Ovary (tissue), 9 donors: ENCODE measurements around the gene VDAC2. TPM values are rescaled to one million over a fixed set of nuclear protein-coding genes. Genes with fewer than 3 reads are reported as not detected.

Source experiments
- DNase-seq, 5 donors: peaks; one replicate each; pipeline ENCODE4 v3.0.0-alpha.2; 2019 to 2020
- H3K27ac ChIP-seq, 2 donors: fragments of 200-600 bp; one replicate each; pipeline versions ENCODE4 v1.5.1 to v1.8.0; 2019 to 2022
- H3K27me3 ChIP-seq: fragments of 200-600 bp; one replicate; pipeline ENCODE4 v1.8.0; 2022
- H3K36me3 ChIP-seq: fragments of 200-600 bp; sonication (generic); one replicate; pipeline ENCODE4 v1.5.1; 2019
- H3K4me1 ChIP-seq: one replicate; pipeline ENCODE4 v1.8.1; 2013; ENCODE audit warnings: mild to moderate bottlenecking, moderate library complexity; ENCODE audit not compliant: insufficient read depth
- H3K4me3 ChIP-seq: fragments of 200-600 bp; sonication (generic); one replicate; pipeline ENCODE4 v1.5.1; 2017
- H3K9me3 ChIP-seq, 2 donors: fragments of 200-600 bp in 1 of 2; sonication (generic) in 1 of 2; one replicate each; pipeline versions ENCODE4 v1.5.1 to v1.8.1; 2013 to 2019; ENCODE audit warnings: mild to moderate bottlenecking in 1 of 2, moderate library complexity in 1 of 2
- EP300 ChIP-seq: sonication (generic); formaldehyde crosslinking; IDR thresholded peaks from one replicate; pipeline ENCODE4 v1.6.1; 2017; ENCODE audit warnings: antibody characterized with exemption
- POLR2A ChIP-seq: fragments of 450-650 bp; IDR thresholded peaks from one replicate; pipeline ENCODE4 v1.6.1; 2017; ENCODE audit warnings: antibody characterized with exemption, mild to moderate bottlenecking, moderate library complexity
- WGBS, 3 donors: extraction: QIAGEN DNeasy Blood & Tissue Kit in 1 of 3; methylation state at CpG; one replicate each; pipeline versions ENCODE4 v1.1.5 to v1.1.7; 2013 to 2017; 5-methylcytosine and 5-hydroxymethylcytosine counted together
- intact Hi-C, 4 donors: fragments of 100-400 bp; cut with DNase I; formaldehyde crosslinking; loops; one replicate each; pipeline versions ENCODE4 v1.11.0 to v1.15.1; 2022 to 2023
- polyA plus RNA-seq, 2 donors: library from polyadenylated mRNA; stranded (reverse); fragments of 200-250 nt in 1 of 2; fragments of 350-450 nt in 1 of 2; fragmentation: Illumina TruSeq in 1 of 2; extraction: RNeasy Lipid Tissue Mini Kit (QIAGEN cat#74804) in 1 of 2; gene quantifications; one replicate each; pipeline ENCODE4 v1.2.3, GENCODE V29; 2013 to 2014
- total RNA-seq, 7 donors: library from RNA; depleted of rRNA in 2 of 7; stranded (reverse); fragments of >200 nt in 2 of 7; fragmentation: NEBNext Ultra II Directional in 3 of 7; extraction: Animal tissue kit (Norgen Biotek cat#: 25700) in 3 of 7; gene quantifications; one replicate each; pipeline versions ENCODE4 v1.1.0 to v1.2.4, GENCODE V29; 2016 to 2023
- TF ChIP-seq, protein P1 (sequence below), 3 donors: fragments of 450-650 bp in 2 of 3; fragments of 200-600 bp in 1 of 3; IDR thresholded peaks; one replicate each; pipeline versions ENCODE4 v1.5.1 to v1.8.0; 2016 to 2022; ENCODE audit warnings: antibody characterized with exemption in 3 of 3, mild to moderate bottlenecking in 1 of 3
- donor health status: DM: no; HTN: no; CAD: no; lungs with moderate emphysema.
- donor health status: DM: no; HTN: no; CAD: no.
- donor health status: Bipolar disorder and iron deficiency.
- donor health status: DM: yes; HTN: yes; CAD: no.
- donor health status: DM: no; HTN: no; CAD: no.
- donor health status: DM: yes; HTN: yes; CAD: no.

The VDAC2 gene
- total and polyA plus RNA-seq, 9 donors: 106 to 252 (median 141) TPM

DNA sequence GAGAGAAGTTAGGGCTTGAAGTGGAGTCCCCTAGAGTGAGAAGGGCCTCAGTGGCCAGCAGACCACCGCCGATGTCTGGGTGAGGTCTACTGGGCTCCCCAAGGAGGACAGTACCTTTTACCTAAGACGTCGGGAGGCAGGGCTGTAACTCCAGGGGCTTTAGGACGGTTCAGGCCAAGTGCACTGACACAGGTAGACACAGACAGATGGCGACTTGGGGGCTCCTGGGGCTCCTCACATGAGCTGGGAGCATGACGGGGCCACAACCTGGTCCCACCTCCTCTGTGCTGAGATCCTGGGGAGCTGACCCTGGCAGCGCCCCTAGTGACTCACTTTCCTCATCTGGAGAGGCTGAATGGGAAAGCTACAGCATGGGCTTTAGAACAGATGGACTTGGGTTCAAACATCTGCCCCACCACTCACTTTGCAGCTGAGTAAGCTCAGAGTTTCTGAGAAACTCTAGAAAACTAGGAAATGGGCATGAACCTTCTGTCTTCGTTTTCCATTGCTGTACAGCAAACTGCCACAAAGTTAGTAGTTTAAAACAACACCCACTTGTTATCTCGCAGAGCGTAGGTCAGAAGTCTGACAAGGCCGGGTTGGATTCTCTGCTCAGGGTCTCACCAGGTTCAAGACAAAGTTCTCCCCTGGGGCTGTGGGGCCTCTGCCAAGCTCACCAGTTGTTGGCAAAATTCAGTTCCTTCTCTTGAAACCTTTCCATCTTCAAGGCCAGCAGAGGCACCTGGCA lies 29.9 kb downstream of the VDAC2 start:
- Histone ChIP-seq H3K4me3 (no peak overlapping the region), H3K27ac (no peak overlapping the region), H3K36me3 (no peaks in the 10 kb centered on the region), H3K9me3 (no peaks in the 10 kb centered on the region), H3K27me3 (no peaks in the 10 kb centered on the region), H3K4me1 (no peaks in the 10 kb centered on the region)
- 87 to 91% (median 89%) methylated on average over 12 of the region's 12 CpGs for WGBS, 3 donors
- intact Hi-C loops: loop anchor here in 1 of 4 donors (10.0 kb wide), 1 partner anchor 506 kb away; no protein-coding TSS in a partner anchor
- no peak for DNase-seq
- TF ChIP-seq, protein P1, sequence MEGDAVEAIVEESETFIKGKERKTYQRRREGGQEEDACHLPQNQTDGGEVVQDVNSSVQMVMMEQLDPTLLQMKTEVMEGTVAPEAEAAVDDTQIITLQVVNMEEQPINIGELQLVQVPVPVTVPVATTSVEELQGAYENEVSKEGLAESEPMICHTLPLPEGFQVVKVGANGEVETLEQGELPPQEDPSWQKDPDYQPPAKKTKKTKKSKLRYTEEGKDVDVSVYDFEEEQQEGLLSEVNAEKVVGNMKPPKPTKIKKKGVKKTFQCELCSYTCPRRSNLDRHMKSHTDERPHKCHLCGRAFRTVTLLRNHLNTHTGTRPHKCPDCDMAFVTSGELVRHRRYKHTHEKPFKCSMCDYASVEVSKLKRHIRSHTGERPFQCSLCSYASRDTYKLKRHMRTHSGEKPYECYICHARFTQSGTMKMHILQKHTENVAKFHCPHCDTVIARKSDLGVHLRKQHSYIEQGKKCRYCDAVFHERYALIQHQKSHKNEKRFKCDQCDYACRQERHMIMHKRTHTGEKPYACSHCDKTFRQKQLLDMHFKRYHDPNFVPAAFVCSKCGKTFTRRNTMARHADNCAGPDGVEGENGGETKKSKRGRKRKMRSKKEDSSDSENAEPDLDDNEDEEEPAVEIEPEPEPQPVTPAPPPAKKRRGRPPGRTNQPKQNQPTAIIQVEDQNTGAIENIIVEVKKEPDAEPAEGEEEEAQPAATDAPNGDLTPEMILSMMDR (IDR thresholded peaks at IDR 0.05): no peak
- TF ChIP-seq POLR2A: no peak
- no peak for TF ChIP-seq EP300

DNA sequence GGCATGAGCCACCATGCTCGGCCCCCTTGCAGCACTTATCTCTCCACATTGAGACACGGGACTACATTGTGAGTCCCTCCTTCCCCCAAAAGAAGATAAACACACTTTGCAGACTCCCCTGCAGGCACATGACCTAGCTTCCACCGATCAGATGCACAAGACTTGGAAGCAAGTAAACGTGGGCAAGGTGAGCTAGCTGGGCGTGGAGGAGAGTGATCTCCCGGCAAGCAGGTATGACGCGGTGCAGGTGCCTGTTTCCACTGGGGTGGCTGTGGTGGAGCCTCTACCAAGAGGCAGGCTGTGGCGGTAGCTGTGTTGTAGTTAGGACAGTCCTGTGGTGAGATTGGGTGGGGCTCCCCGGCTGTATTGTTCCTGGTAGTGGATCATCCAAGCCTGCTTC lies 32.8 kb downstream of the VDAC2 start:
- no peak overlapping the region for H3K27ac ChIP-seq
- 81 to 84% (median 83%) methylated on average over 10 of the region's 10 CpGs for WGBS, 3 donors
- H3K27me3 ChIP-seq: no peaks in the 10 kb centered on the region
- intact Hi-C loops: loop anchor here in 1 of 4 donors (10.0 kb wide), 1 partner anchor 509 kb away; no protein-coding TSS in a partner anchor
- no peak for DNase-seq
- no peak overlapping the region for H3K4me3 ChIP-seq
- no peaks in the 10 kb centered on the region for H3K36me3 ChIP-seq
- H3K9me3 ChIP-seq: no peaks in the 10 kb centered on the region
- TF ChIP-seq, protein P1 (IDR thresholded peaks at IDR 0.05): no peak
- TF ChIP-seq EP300: no peak
- TF ChIP-seq POLR2A: no peak
- no peaks in the 10 kb centered on the region for H3K4me1 ChIP-seq

- no peak for DNase-seq
Observed at GRCh38 chr10:75244487-75245353, 34.1 kb downstream of the VDAC2 start.

More at GRCh38 chr10:75244487-75245353, 34.1 kb downstream of the VDAC2 start:
- H3K9me3 ChIP-seq: no peaks in the 10 kb centered on the region
- H3K4me3 ChIP-seq: no peak overlapping the region
- H3K36me3 ChIP-seq: no peaks in the 10 kb centered on the region
- no peak overlapping the region for H3K27ac ChIP-seq
- H3K27me3 ChIP-seq: no peaks in the 10 kb centered on the region
- TF ChIP-seq POLR2A (no peak), EP300 (no peak)
- TF ChIP-seq, protein P1 (IDR thresholded peaks at IDR 0.05): no peak
- WGBS, 3 donors: 70 to 85% (median 83%) methylated on average over 8 of the region's 8 CpGs
- intact Hi-C loops: loop anchor here in 1 of 4 donors (10.0 kb wide), 1 partner anchor 510 kb away; no protein-coding TSS in a partner anchor
- H3K4me1 ChIP-seq: no peaks in the 10 kb centered on the region
